Measurements from ENCODE around the gene PDGFA. TPM values are rescaled to one million over a fixed set of nuclear protein-coding genes. Genes with fewer than 3 reads are reported as not detected.
"Not testable (repeated sequence)": the region's sequence is repeated elsewhere in the genome, so short reads cannot be mapped to it uniquely, and the experiment has no call there.

The PDGFA gene
- polyA plus RNA-seq, 1 donor from 2014 or later, result not detected

DNA sequence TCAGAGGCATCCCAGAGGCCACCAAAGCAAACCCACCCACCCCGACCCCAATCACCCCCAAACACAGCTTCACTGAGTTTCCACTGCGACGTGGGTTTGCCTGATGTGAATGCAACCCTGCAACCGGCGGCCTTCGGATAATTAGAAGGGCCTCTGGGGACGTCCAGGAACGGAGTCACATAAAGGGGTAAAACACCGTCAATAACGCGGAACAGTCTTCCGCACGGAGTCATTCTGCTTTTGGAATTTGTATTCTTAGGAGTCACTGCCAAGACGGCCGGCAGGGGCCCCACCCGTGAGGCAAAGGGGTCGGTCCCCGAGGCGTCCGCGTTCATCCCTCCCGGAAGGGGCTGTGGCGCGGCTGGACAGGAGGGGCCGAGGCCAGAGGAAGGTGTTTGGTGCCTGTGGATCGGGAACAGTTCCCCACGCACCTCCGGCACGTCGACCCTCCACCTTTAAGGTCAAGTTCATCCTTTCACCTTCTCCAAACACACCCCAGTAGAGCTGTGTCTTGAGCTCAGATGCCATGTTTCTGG lies 36.7 kb upstream of the PDGFA start:
- Mint-ChIP-seq H3K27ac (no peak overlapping the region), H3K4me3 (no peak overlapping the region), H3K27me3 (no peaks in the 10 kb centered on the region), H3K9me3 (no peaks in the 10 kb centered on the region), H3K4me1 (no peaks in the 10 kb centered on the region), H3K36me3 (no peaks in the 10 kb centered on the region)

DNA sequence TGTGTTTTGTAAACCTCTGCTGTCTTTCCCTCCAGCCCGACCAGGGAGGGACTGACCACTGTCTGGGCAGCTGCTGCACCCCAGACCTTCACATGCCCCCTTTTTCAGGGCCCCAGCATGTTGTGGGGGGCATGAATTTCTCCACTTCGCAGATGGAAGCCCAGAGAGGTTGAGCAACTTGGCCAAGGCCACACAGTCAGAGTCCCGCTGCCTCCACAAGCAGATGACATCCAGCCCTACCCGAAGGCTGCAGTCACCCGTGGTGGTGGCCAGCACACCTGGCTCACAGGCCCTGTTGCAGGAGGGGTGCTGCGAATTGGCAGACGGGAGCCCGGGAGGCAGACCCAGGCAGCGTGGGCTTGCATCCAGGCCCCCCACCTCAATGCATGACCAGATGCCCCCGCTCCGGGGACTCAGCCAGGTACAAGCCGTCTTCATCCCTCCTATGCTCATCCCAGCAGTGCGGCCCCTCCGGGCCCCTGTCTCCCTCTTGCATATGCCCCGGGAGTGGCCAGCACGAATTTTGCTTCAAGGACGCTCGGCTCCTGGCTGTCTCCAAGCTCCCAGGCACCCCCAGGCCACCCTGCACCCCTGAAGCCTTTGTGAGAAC lies 36.0 kb upstream of the PDGFA start:
- H3K27ac Mint-ChIP-seq, result no peak overlapping the region
- no peaks in the 10 kb centered on the region for H3K27me3 Mint-ChIP-seq
- H3K9me3 Mint-ChIP-seq, result no peaks in the 10 kb centered on the region
- H3K4me3 Mint-ChIP-seq, result no peak overlapping the region
- no peaks in the 10 kb centered on the region for H3K36me3 Mint-ChIP-seq
- H3K4me1 Mint-ChIP-seq, result no peaks in the 10 kb centered on the region

DNA sequence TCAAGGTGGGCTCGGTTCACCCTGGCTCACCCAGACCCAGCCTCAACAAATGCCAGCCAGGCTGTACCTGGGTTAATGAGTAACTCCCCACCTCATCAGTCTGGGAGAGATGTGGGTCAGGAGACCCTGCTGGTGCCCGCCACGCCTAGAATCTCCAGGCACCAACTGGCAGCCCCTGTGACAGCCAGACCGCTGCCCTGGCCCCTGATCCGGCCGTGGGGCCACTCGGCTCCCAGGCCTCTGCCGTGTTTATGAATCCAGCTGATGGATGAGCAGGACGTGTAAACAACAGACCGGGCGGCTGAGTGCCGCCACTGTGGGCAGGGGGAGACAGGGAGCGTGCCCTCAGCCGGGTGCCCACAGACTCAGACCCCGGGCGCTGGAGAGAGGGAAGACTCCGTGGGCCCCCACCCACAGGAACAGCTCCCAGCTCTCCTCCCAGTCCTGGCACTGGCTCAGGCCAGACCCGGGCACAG lies 34.0 kb upstream of the PDGFA start:
- no peak overlapping the region for H3K4me3 Mint-ChIP-seq
- no peaks in the 10 kb centered on the region for H3K36me3 Mint-ChIP-seq
- no peaks in the 10 kb centered on the region for H3K27me3 Mint-ChIP-seq
- no peak overlapping the region for H3K27ac Mint-ChIP-seq
- H3K9me3 Mint-ChIP-seq, result no peaks in the 10 kb centered on the region
- no peaks in the 10 kb centered on the region for H3K4me1 Mint-ChIP-seq

DNA sequence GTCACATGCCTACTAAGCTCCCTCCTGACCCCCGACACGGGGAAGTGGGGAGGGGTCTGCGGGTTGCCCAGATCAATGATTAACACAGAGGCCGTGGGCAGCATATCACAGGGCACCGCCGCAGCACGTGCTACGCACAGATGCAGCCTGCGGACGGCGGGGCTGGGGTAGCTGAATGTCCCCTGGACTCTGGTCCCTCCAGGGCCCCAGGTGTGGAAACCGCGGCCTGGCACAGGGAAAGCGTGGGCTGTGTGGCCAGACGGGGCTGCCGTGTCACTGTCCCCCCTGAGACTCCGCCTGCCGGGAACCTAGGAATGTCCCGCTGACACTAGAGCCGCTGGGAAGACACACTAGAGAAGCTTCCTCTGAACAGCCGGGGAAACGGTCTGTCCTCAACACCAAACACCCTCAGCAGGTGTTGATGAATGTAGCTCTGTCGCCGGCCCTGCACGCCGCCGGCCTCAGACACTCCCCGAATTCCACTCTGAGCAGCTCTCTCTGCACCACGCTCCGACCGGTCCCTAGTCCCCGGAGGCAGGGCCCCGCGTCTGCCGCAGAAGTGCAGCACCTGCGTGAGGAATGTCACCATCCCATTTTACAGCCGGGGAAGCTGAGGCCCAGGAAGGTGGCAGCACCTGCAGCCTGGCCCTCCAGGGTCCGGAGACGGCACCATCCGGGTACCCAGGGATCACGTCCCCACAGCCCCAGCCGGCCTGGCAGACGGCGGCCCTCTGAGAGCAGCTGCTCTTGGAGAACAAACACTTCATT lies 33.4 kb upstream of the PDGFA start:
- no peaks in the 10 kb centered on the region for H3K9me3 Mint-ChIP-seq
- no peaks in the 10 kb centered on the region for H3K27me3 Mint-ChIP-seq
- H3K4me1 Mint-ChIP-seq, result no peaks in the 10 kb centered on the region
- no peak overlapping the region for H3K4me3 Mint-ChIP-seq
- H3K27ac Mint-ChIP-seq, result no peak overlapping the region
- no peaks in the 10 kb centered on the region for H3K36me3 Mint-ChIP-seq

DNA sequence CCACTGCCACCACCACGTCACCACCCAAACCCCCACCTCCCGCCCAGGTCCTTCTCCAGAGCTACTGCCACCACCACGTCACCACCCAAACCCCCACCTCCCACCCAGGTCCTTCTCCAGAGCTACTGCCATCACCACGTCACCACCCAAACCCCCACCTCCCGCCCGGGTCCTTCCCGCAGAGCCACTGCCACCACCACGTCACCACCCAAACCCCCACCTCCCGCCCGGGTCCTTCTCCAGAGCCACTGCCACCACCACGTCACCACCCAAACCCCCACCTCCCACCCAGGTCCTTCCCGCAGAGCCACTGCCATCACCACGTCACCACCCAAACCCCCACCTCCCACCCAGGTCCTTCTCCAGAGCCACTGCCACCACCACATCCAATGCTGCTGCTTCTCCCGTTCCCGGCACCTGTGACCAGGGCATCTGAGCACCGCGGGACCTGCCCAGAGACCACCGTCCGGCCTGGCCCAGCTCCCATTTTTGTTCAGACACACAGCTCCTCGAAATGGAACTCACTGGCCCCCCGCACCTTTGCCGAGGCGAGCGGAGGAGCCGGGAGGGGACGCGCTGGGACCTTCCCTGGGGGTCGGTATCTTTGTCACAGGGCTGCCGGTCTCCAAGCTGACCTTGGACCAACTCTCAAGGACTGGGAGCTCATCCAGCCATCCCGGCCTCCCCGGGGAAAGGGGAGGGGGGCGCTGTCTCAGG lies 32.7 kb upstream of the PDGFA start:
- H3K4me1 Mint-ChIP-seq, H3K36me3 Mint-ChIP-seq, H3K27me3 Mint-ChIP-seq, H3K9me3 Mint-ChIP-seq, H3K4me3 Mint-ChIP-seq, H3K27ac Mint-ChIP-seq: not testable (repeated sequence)

DNA sequence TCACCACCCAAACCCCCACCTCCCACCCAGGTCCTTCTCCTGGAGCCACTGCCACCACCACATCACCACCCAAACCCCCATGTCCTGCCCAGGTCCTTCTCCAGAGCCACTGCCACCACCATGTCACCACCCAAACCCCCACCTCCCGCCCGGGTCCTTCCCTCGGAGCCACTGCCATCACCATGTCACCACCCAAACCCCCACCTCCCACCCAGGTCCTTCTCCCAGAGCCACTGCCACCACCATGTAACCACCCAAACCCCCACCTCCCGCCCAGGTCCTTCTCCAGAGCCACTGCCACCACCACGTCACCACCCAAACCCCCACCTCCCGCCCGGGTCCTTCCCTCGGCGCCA lies 31.9 kb upstream of the PDGFA start:
- not testable (repeated sequence) for H3K4me3 Mint-ChIP-seq, H3K4me1 Mint-ChIP-seq, H3K36me3 Mint-ChIP-seq, H3K9me3 Mint-ChIP-seq, H3K27ac Mint-ChIP-seq, H3K27me3 Mint-ChIP-seq

DNA sequence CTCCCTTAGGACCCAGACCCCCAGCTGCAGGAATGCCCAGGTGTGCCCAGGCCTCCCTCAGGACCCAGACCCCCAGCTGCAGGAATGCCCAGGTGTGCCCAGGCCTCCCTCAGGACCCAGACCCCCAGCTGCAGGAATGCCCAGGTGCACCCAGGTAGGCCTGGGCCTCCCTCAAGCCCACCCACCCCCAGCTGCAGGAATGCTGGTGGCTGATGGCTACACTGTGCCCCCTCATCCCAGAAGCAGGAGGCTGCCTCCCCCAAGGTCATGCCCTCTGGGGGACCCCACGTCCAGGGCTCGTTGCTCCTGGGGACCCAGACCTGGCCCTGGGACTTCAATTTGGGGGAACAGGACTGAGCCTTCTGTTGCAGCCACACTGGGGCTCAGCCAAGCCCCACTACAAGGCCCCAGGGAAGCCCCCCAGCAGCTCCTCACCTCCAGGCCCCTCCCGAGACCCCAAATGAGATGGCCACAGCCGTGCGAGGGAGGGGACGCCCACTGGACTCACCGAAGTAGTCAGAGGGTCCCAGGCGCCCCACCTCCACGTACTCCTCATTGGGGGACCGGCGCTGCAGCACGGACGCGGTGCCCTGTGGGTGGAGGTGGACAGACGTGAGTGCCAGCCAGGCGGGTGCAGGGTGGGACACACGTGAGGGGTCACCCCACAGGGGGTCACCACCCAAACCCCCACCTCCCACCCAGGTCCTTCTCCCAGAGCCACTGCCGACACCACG lies 31.4 kb upstream of the PDGFA start:
- Mint-ChIP-seq H3K27ac (no peak overlapping the region), H3K4me3 (peak overlapping the region in 1 of 4 donors; percentile 49)

DNA sequence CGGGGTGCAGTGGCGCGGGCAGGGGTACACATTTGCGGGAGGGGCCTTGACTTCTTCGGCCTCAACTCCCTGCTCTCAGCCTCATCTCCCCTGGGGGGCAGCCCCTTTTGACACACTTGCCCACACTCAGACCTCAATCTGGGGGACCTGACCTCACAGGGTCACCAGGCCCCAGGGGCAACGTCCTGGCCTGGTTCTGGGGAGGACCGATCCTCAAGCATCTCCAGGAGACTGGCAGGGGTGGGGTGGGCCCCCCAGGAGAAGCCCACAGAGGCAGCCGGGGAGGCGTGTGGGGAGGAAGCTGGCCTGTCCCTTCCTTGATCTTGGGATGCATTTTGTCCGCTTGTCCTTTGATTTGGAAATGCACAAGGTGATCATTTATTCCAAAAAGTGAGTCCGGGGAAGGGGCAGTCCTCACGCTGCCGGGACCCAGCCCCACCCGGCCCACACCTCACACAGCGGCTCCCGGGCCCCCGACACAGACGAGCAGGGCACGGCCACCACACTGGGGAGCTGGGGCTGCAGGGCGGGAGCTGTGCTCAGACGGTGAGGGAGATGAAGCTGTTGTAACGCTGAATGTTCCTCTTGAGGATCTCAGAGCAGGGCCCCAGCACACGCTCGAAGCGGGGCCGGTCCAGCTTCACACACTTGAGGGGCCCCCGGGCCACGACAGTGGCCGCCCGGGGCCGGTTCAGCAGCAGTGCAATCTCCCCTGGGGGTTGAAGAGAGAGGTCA lies 30.4 kb upstream of the PDGFA start:
- Mint-ChIP-seq H3K27ac (no peak overlapping the region), H3K9me3 (peaks cover 0 to 3% (median 0%) of the 10 kb centered on the region in 3 donors), H3K36me3 (peaks cover 2% of the 10 kb centered on the region), H3K4me3 (no peak overlapping the region), H3K4me1 (no peaks in the 10 kb centered on the region), H3K27me3 (no peaks in the 10 kb centered on the region)

More for the DNA sequence above, 31.4 kb upstream of the PDGFA start:
- Mint-ChIP-seq H3K27me3 (no peaks in the 10 kb centered on the region), H3K9me3 (no peaks in the 10 kb centered on the region), H3K36me3 (peaks cover 2% of the 10 kb centered on the region), H3K4me1 (no peaks in the 10 kb centered on the region)

DNA sequence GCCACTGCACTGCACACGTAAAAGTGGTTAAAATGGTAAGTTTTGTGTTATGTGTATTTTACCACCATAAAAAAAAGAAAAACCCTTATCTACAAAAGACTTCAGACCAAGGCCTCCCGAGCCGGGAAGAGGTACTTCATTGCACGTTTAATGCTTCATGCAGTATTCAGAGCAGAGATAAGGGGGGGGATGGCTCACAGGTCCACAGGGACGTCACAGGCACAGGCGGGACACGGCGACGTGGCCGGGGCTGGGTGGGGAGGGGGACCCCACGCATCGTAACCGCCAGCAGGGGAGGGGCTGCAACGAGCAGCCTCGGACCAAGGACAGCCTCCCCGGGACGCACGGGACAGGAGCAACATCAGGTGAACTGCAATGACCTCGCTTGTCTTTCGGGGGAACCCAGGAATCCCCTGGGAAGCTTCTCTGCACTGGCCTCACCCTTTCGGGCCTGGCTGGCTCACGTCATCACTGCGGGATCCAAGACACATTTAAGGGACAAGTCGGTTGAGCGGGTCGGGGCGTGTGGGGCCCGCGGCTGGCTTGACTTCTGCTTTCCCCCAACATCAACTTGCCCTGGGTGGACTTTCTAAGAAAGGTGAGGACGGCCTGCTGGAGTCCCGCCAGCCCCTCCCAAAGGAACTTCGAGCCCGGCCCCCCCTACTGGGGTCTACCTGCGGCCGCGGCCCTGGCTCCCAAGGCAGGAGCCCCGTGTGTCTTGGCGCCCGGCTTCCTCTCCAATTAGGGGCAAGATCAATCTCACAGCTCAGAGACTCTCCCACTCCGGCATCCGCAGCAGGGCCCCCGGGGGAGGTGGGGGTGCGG lies 29.6 kb upstream of the PDGFA start:
- Mint-ChIP-seq H3K9me3 (peaks cover 0 to 3% (median 0%) of the 10 kb centered on the region in 3 donors), H3K27ac (no peak overlapping the region), H3K27me3 (no peaks in the 10 kb centered on the region), H3K4me1 (no peaks in the 10 kb centered on the region), H3K4me3 (no peak overlapping the region), H3K36me3 (peaks cover 2% of the 10 kb centered on the region)

DNA sequence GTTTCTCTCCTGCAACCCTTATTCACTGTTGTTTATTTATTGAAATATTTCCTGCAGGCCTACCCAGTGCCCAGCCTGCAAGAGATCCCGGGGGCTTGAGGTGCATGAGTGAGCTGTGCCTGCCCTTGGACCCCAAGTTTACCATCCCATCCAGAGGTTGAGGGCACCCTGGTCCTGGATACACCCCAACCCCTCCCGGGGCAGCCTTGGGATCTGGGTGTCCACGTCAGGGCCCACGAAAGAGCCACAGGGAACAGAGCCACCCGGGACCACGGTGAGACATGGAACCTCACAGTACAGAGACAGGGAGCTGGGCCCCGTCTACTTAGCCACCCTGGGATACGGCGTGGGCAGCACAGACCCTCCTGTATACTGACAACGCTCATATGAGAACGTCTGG lies 28.8 kb upstream of the PDGFA start:
- Mint-ChIP-seq H3K9me3 (peaks cover 0 to 3% (median 0%) of the 10 kb centered on the region in 3 donors), H3K27ac (no peak overlapping the region), H3K4me1 (no peaks in the 10 kb centered on the region), H3K36me3 (peaks cover 2% of the 10 kb centered on the region), H3K27me3 (no peaks in the 10 kb centered on the region), H3K4me3 (no peak overlapping the region)

DNA sequence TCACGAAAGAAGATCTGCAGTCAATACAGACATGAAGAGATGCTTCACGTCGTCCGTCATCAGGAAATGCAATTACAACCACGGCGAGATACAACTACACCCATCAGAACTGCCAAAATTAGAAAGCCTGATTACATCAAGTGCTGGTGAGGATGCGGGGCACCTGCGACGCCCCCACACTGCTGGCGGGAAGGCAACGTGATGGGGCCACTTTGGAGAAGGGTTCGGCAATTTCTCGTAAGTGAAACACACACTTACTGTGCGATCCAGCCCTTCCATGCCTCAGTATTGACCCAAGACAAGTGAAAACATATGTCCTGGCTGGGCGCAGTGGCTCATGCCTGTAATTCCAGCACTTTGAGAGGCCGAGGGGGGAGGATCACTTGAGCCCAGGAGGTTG lies 25.8 kb upstream of the PDGFA start:
- no peak overlapping the region for H3K27ac Mint-ChIP-seq
- H3K9me3 Mint-ChIP-seq, result peaks cover 0 to 3% (median 0%) of the 10 kb centered on the region in 3 donors
- H3K36me3 Mint-ChIP-seq, result peaks cover 2% of the 10 kb centered on the region
- no peak overlapping the region for H3K4me3 Mint-ChIP-seq
- H3K27me3 Mint-ChIP-seq, result peaks cover 5% of the 10 kb centered on the region
- H3K4me1 Mint-ChIP-seq, result no peaks in the 10 kb centered on the region

DNA sequence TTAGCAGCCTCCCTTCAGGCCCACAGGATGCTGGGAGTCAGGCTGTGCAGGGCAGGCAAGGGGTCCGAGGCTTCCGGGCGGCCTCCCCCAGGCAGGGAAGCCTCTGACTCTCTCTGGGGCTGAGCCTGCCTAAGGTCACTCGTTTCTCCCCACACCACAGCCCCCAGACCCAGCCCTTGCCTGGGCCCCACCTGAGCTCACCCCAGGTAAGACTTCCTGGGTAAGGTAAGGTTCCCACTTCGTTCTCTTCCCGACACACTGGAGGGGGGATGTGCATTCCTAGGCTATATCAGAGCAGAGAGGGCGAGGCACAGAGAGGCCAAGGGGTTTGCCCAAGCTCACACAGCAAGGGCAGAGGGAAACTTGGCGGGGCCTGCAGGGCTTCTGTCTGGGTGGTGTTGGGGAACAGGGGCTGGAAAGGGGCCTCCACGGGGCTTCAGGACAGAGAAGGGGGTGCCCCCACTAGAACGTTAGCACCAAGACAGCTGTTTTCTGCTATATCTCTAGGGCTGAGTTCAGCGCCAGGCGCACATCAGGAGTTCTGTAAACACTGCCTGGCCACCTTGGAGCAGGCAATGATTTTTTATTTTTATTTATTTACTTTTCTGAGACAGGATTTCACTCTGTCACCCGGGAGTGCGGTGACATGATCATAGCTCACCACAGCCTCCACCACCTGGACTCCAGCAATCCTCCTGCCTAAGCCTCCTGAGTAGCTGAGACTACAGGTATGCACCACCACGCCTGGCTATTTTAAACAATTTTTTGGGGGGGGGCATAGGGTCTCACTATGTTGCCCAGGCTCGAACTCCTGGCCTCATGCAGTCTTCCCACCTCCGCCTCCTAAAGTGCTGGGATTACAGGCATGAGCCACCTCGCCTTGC lies 24.9 kb upstream of the PDGFA start:
- H3K36me3 Mint-ChIP-seq, result peaks cover 2% of the 10 kb centered on the region
- H3K4me3 Mint-ChIP-seq, result peak overlapping the region in 1 of 4 donors; percentile 47
- peaks cover 5% of the 10 kb centered on the region for H3K27me3 Mint-ChIP-seq
- peaks cover 0 to 1% (median 0%) of the 10 kb centered on the region in 3 donors for H3K4me1 Mint-ChIP-seq
- peaks cover 0 to 3% (median 0%) of the 10 kb centered on the region in 3 donors for H3K9me3 Mint-ChIP-seq
- no peak overlapping the region for H3K27ac Mint-ChIP-seq
